Right lobe of liver (tissue), 6 donors: Measurements from ENCODE around the gene TMSB4X. TPM values are rescaled to one million over a fixed set of nuclear protein-coding genes. Genes with fewer than 3 reads are reported as not detected.
"Not testable (repeated sequence)": the region's sequence is repeated elsewhere in the genome, so short reads cannot be mapped to it uniquely, and the experiment has no call there.

Experiments used
- ATAC-seq, 4 donors: fragments of 200-7000 bp; cut with Tn5 transposase; one replicate each; pipeline ENCODE4 v1.9.1; 2020; ENCODE audit warnings: mild to moderate bottlenecking in 4 of 4, moderate library complexity in 4 of 4
- DNase-seq, 3 donors: peaks; one replicate each; pipeline ENCODE4 v3.0.0-alpha.2; 2020
- H3K27ac ChIP-seq, 3 donors: fragments of 200-600 bp; one replicate each; pipeline ENCODE4 v1.8.0; 2022
- H3K27me3 ChIP-seq, 2 donors: fragments of 200-600 bp; one replicate each; pipeline ENCODE4 v1.8.0; 2022
- H3K36me3 ChIP-seq, 4 donors: fragments of 200-600 bp; sonication (generic) in 1 of 4; one replicate each; pipeline versions ENCODE4 v1.5.1 to v1.8.0; 2017 to 2022; ENCODE audit warnings: control low read depth in 1 of 4
- H3K4me1 ChIP-seq, 4 donors: fragments of 200-600 bp; sonication (generic) in 1 of 4; one replicate each; pipeline versions ENCODE4 v1.5.1 to v1.8.0; 2017 to 2022; ENCODE audit warnings: control low read depth in 1 of 4
- H3K4me3 ChIP-seq, 3 donors: fragments of 200-600 bp; one replicate each; pipeline ENCODE4 v1.8.0; 2022
- H3K9me3 ChIP-seq, 4 donors: fragments of 200-600 bp; sonication (generic) in 1 of 4; one replicate each; pipeline versions ENCODE4 v1.5.1 to v1.8.0; 2017 to 2022; ENCODE audit warnings: control low read depth in 1 of 4
- CTCF ChIP-seq, 4 donors: fragments of 200-600 bp in 3 of 4; fragments of 450-650 bp in 1 of 4; IDR thresholded peaks; one replicate each; pipeline versions ENCODE4 v1.5.1 to v1.8.0; 2016 to 2022; ENCODE audit warnings: antibody characterized with exemption in 4 of 4, mild to moderate bottlenecking in 2 of 4
- POLR2A ChIP-seq: fragments of 450-650 bp; IDR thresholded peaks from one replicate; pipeline ENCODE4 v1.6.1; 2017; ENCODE audit warnings: antibody characterized with exemption, mild to moderate bottlenecking
- WGBS: methylation state at CpG from one replicate; pipeline ENCODE4 v1.1.6; 2018; ENCODE audit warnings: low coverage, low lambda C conversion rate; ENCODE audit not compliant: insufficient coverage; ENCODE audit errors: missing lambda C conversion rate; 5-methylcytosine and 5-hydroxymethylcytosine counted together
- intact Hi-C, 2 donors: fragments of 100-400 bp; cut with DNase I; formaldehyde crosslinking; loops; one replicate each; pipeline versions ENCODE4 v1.11.2 to v1.14.1; 2022
- total RNA-seq, 6 experiments: library from RNA; depleted of rRNA in 2 of 6; stranded (reverse); fragments of >200 nt in 2 of 6; fragmentation: NEBNext Ultra II Directional in 3 of 6; extraction: Animal tissue kit (Norgen Biotek cat#: 25700) in 3 of 6; gene quantifications; one replicate each; pipeline versions ENCODE4 v1.1.0 to v1.2.4, GENCODE V29; 2016 to 2023
- donor health status: DM: no; HTN: yes; CAD: no.
- donor health status: DM: no; HTN: no; CAD: no.
- donor health status: DM: no; HTN: no; CAD: no.
- donor health status: DM: no; HTN: yes; CAD: no.
- donor health status: DM: no; HTN: yes; CAD: no.

TMSB4X gene
- total RNA-seq, 6 experiments from 2014 or later, result 348 to 1,121 (median 708) TPM

- Histone ChIP-seq H3K9me3 (no peaks in the 10 kb centered on the region), H3K27ac (no peak overlapping the region), H3K4me1 (no peaks in the 10 kb centered on the region), H3K27me3 (no peaks in the 10 kb centered on the region), H3K36me3 (no peaks in the 10 kb centered on the region), H3K4me3 (no peak overlapping the region)
- TF ChIP-seq CTCF (IDR thresholded peaks at IDR 0.05) (no peak), POLR2A (no peak)
- intact Hi-C loops, result no loop called here
- 87% methylated on average over 5 of the region's 5 CpGs for WGBS
- no peak for DNase-seq
- no peak for ATAC-seq
Measured at GRCh38 chrX:12934850-12935249, 40.1 kb upstream of the TMSB4X start.

- no peak for ATAC-seq
- no peak for TF ChIP-seq CTCF (IDR thresholded peaks at IDR 0.05)
- no peak for TF ChIP-seq POLR2A
- intact Hi-C loops, result no loop called here
Measured at GRCh38 chrX:12936947-12937346, 38.0 kb upstream of the TMSB4X start.

GRCh38 chrX:12940471-12940870, 34.4 kb upstream of the TMSB4X start:
- H3K4me3 ChIP-seq, intact Hi-C loops: not testable (repeated sequence)

More at GRCh38 chrX:12936947-12937346, 38.0 kb upstream of the TMSB4X start:
- DNase-seq, result no peak
- Histone ChIP-seq H3K27ac (no peak overlapping the region), H3K27me3 (no peaks in the 10 kb centered on the region), H3K36me3 (no peaks in the 10 kb centered on the region), H3K4me1 (no peaks in the 10 kb centered on the region), H3K9me3 (no peaks in the 10 kb centered on the region), H3K4me3 (no peak overlapping the region)
- WGBS, result 89% methylated on average over 1 of the region's 1 CpG

GRCh38 chrX:12943592-12943991, 31.3 kb upstream of the TMSB4X start:
- 71% methylated on average over 4 of the region's 6 CpGs for WGBS
- H3K27me3 ChIP-seq, H3K36me3 ChIP-seq, H3K27ac ChIP-seq, DNase-seq, ATAC-seq, intact Hi-C loops, H3K9me3 ChIP-seq, H3K4me3 ChIP-seq: not testable (repeated sequence)
- H3K4me1 ChIP-seq, result peaks cover 0 to 15% (median 6%) of the 10 kb centered on the region in 4 donors

More at GRCh38 chrX:12940471-12940870, 34.4 kb upstream of the TMSB4X start:
- not testable (repeated sequence) for H3K27ac ChIP-seq, H3K36me3 ChIP-seq, H3K27me3 ChIP-seq, ATAC-seq, H3K9me3 ChIP-seq, H3K4me1 ChIP-seq, DNase-seq
- 69% methylated on average over 7 of the region's 9 CpGs for WGBS

- H3K9me3 ChIP-seq, H3K4me3 ChIP-seq, H3K27me3 ChIP-seq, ATAC-seq, H3K36me3 ChIP-seq, intact Hi-C loops, H3K27ac ChIP-seq, DNase-seq: not testable (repeated sequence)
- WGBS, result 78% methylated on average over 3 of the region's 4 CpGs
- peaks cover 0 to 15% (median 6%) of the 10 kb centered on the region in 4 donors for H3K4me1 ChIP-seq
Measured at GRCh38 chrX:12944452-12944851, 30.5 kb upstream of the TMSB4X start.

GRCh38 chrX:12945494-12945893, 29.4 kb upstream of the TMSB4X start:
- ATAC-seq, result no peak
- TF ChIP-seq POLR2A (no peak), CTCF (IDR thresholded peaks at IDR 0.05) (no peak)
- Histone ChIP-seq H3K9me3 (no peaks in the 10 kb centered on the region), H3K4me3 (no peak overlapping the region), H3K4me1 (peaks cover 0 to 15% (median 6%) of the 10 kb centered on the region in 4 donors), H3K27me3 (no peaks in the 10 kb centered on the region), H3K36me3 (no peaks in the 10 kb centered on the region), H3K27ac (no peak overlapping the region)
- intact Hi-C loops, result loop anchor here in 1 of 2 donors (5.0 kb wide), 1 partner anchor 542 kb away; no protein-coding TSS in a partner anchor
- WGBS, result 44% methylated on average over 4 of the region's 4 CpGs
- DNase-seq, result no peak
